ENCODE measurements around the gene RNF115.
A peak's percentile ranks its signal among the peaks of the same experiment; 100 is the strongest.
"Not testable (repeated sequence)": the region's sequence is repeated elsewhere in the genome, so short reads cannot be mapped to it uniquely, and the experiment has no call there.

The RNF115 gene

GRCh38 chr1:145823565-145824498, at the start of gene RNF115, which contains the start of gene POLR3C:
Gene RNF115 (minus strand): TSS chr1:145824095. CDS start chr1:145823873, 222 bp downstream.
Gene POLR3C (plus strand): TSS chr1:145824200. CDS start chr1:145825777, 1,577 bp downstream.
- DNase-seq (ENCODE audit: low spot score) = peak; percentile 95

GRCh38 chr1:145871994-145872924, 48.4 kb upstream of the RNF115 start:
- DNase-seq (ENCODE audit: low spot score) = peak; percentile 72

- DNase-seq (ENCODE audit: low spot score) = no peak
These were observed 44.3 kb upstream of the RNF115 start for GRCh38 chr1:145868232-145868631.

GRCh38 chr1:145863282-145864018, 39.6 kb upstream of the RNF115 start:
- no peak for DNase-seq (ENCODE audit: low spot score)

- DNase-seq (ENCODE audit: low spot score) = peak; percentile 98
These were observed 35.7 kb upstream of the RNF115 start for GRCh38 chr1:145859491-145860023.

- peak; percentile 98 for DNase-seq (ENCODE audit: low spot score)
These were observed 35.1 kb upstream of the RNF115 start, which contains the start of gene PIAS3 for GRCh38 chr1:145858901-145859490. Gene PIAS3 (minus strand): TSS chr1:145859081. CDS start chr1:145858990, 91 bp downstream.

GRCh38 chr1:145858238-145858900, 34.5 kb upstream of the RNF115 start:
- peak; percentile 75 for DNase-seq (ENCODE audit: low spot score)

GRCh38 chr1:145857170-145857569, 33.3 kb upstream of the RNF115 start:
- DNase-seq (ENCODE audit: low spot score) = no peak

- DNase-seq (ENCODE audit: low spot score) = no peak
These were observed 31.6 kb upstream of the RNF115 start for GRCh38 chr1:145855426-145855948.

GRCh38 chr1:145849356-145850160, 25.7 kb upstream of the RNF115 start:
- peak; percentile 69 for DNase-seq (ENCODE audit: low spot score)

- no peak for DNase-seq (ENCODE audit: low spot score)
These were observed 23.9 kb upstream of the RNF115 start for GRCh38 chr1:145847827-145848226.

GRCh38 chr1:145846201-145846612, 22.3 kb upstream of the RNF115 start:
- DNase-seq (ENCODE audit: low spot score) = peak; percentile 68

GRCh38 chr1:145845514-145846161, 21.7 kb upstream of the RNF115 start, which contains the start of gene NUDT17:
Gene NUDT17 (plus strand): TSS chr1:145845630. CDS start chr1:145845641, 11 bp downstream.
- peak; percentile 94 for DNase-seq (ENCODE audit: low spot score)

- no peak for DNase-seq (ENCODE audit: low spot score)
These were observed 21.2 kb upstream of the RNF115 start for GRCh38 chr1:145845144-145845513.

- DNase-seq (ENCODE audit: low spot score) = no peak
These were observed 19.1 kb upstream of the RNF115 start for GRCh38 chr1:145843031-145843430.

GRCh38 chr1:145837656-145838055, 13.8 kb upstream of the RNF115 start:
- DNase-seq (ENCODE audit: low spot score) = no peak

- not testable (repeated sequence) for DNase-seq (ENCODE audit: low spot score)
These were observed 6.9 kb upstream of the RNF115 start for GRCh38 chr1:145830810-145831209.

- DNase-seq (ENCODE audit: low spot score) = no peak
These were observed 4.6 kb upstream of the RNF115 start for GRCh38 chr1:145828367-145829026.
